Measurements from ENCODE around the gene TUB.

Gene TUB

GRCh38 chr11:8107642-8108041 lies 26.6 kb downstream of the TUB start:
- no peak for DNase-seq (ENCODE audit: low spot score)

DNA sequence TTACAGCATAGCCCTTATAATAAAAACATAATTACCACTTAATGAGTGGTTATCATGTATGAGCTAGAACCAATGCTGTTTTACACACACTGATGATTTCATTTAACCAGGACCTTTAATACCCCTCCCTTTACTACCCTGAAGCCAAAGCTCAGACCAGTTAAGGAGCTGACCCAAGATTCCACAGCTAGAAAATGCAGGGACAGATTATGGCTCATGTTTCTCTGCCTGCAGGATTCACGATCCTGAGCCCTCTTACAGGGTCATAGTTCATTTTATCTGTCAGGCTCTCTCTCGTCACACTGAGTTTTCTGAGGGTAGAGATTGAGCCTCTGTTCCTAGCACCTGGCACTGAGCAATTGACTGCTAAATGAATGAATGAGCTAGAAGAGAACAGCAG lies 27.4 kb downstream of the TUB start:
- no peak for DNase-seq (ENCODE audit: low spot score)

- no peak for DNase-seq (ENCODE audit: low spot score)
Measured at GRCh38 chr11:8109675-8110074, 28.7 kb downstream of the TUB start.

- DNase-seq (ENCODE audit: low spot score): no peak
Measured at GRCh38 chr11:8110396-8110795, 29.4 kb downstream of the TUB start.

DNA sequence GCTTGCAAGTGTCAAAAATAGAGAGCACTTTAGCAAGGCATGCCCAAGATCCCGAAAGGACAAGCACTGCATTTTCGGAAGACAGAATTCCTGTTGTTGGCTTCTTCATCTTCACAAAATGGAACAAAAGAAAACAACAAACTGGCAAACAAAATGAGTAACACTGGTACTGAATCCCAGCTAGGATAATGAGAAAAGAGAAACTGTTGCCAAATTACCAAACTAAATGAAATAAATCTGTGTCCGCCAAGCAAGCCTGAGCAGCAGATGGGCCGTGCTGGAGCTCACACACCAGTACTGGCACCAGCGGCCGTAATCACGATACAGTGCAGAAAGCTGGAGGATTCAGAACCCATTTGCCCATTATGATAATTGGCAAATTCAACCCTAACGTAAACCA lies 30.6 kb downstream of the TUB start:
- DNase-seq (ENCODE audit: low spot score): no peak

- DNase-seq (ENCODE audit: low spot score): no peak
Measured at GRCh38 chr11:8122173-8122764, 41.3 kb downstream of the TUB start.

- no peak for DNase-seq (ENCODE audit: low spot score)
Measured at GRCh38 chr11:8126649-8127289, 45.8 kb downstream of the TUB start.

- DNase-seq (ENCODE audit: low spot score): no peak
Measured at GRCh38 chr11:8127447-8127846, 46.4 kb downstream of the TUB start.

- no peak for DNase-seq (ENCODE audit: low spot score)
Measured at GRCh38 chr11:8138526-8138925, 57.5 kb downstream of the TUB start.

DNA sequence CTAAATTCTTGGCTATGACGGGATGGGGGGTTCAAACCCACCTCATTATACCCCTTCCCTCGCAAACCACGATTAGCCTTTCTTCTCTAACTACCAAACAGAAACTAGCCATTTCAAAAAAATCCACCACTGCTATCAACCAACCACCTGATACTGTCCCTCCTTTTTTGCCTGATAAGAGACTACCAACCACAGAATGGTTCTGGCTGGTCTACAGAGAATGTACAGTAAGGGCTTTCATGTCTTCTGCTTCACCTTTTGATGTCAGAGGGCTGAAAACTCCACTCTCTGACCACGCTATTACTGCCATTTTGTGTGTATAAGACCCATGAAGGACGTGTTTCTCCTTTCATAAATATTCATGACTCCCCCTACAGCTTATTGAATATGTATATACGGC lies 68.7 kb downstream of the TUB start:
- no peak for DNase-seq (ENCODE audit: low spot score)
